ENCODE results near the gene LFNG. TPM values are rescaled to one million over a fixed set of nuclear protein-coding genes. Genes with fewer than 3 reads are reported as not detected.

The LFNG gene
- total and polyA plus RNA-seq, 9 of the 15 experiments (the other 6 are each of a cell fraction or from before 2014, with no cell fraction given), result 0.03 to 0.89 (median 0.25) TPM; not detected in 1

DNA sequence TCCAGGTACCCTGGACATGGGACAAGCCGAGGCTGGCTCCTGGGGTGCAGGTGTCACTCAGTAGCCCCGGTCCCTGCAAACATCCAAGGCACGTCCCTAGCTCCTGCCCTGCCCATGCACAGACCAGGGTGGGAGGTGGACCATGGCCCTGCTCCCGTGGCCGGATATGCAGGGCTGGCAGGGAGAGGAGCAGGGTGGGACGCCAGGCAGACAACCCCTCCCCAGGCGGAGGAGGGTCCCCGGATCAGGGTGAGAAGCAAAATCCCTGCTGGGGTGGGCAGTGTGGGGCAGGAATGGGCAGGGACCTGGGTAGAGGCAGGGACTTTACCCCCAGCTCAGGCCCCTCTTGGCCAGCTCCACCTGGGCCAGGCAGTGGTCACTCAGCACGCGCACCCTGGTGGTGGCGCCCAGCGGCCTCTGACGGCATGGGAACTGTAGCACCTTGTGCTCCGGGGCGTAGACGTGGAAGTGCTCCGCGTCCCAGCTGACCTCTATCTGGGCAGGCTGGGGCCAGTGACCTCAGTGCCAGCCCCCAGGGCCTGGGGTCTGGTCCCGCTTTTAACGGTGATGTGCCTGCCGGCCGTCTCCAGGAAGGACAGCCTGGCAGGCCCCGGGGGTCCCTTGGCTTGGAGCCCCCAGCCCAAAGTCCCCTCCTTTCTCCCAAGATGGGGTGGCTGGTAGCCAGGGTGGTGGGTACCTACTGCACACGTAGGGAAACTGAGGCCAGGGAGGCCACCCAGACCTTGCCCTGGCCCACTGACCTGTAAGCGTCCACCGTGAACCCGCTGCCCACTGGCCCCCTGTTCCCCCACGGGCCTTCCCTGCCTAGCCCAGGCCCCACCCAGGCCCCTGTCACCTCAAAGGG lies 44.5 kb upstream of the LFNG start (continued):
- TF ChIP-seq ZBTB7A (IDR thresholded peaks at IDR 0.05; ENCODE audit: borderline replicate concordance, control insufficient read depth, low read depth, low read length) (peak; percentile 37; the same call in 1 of the 2 replicates), EHMT2 (IDR thresholded peaks at IDR 0.05) (no peak), NR3C1 (CRISPR knock-in tag; IDR thresholded peaks at IDR 0.05) (no peak), NFIC (IDR thresholded peaks at IDR 0.05) (no peak), ZNF12 (CRISPR knock-in tag; IDR thresholded peaks at IDR 0.05) (no peak), KDM5B (IDR thresholded peaks at IDR 0.05; ENCODE audit: insufficient replicate concordance, low read depth, low read length) (no peak), GMEB1 (CRISPR knock-in tag; IDR thresholded peaks at IDR 0.05) (no peak), CHD1 (IDR thresholded peaks at IDR 0.05; ENCODE audit: low read length) (no peak), CREBBP (IDR thresholded peaks at IDR 0.05; ENCODE audit: low read depth, low read length) (no peak), GABPA (tag; conservative IDR thresholded peaks at IDR 0.05; ENCODE audit: low read depth) (no peak), KAT7 (CRISPR knock-in tag; IDR thresholded peaks at IDR 0.05; ENCODE audit: borderline replicate concordance) (no peak), ELF4 (CRISPR knock-in tag; IDR thresholded peaks at IDR 0.05) (no peak), WHSC1 (IDR thresholded peaks at IDR 0.05; ENCODE audit: low read length) (no peak), ZNF639 (CRISPR knock-in tag; conservative IDR thresholded peaks at IDR 0.05 in 1 of 2, IDR thresholded peaks at IDR 0.05 in 1 of 2) (no peak), SIN3A (IDR thresholded peaks at IDR 0.05; ENCODE audit: borderline replicate concordance in 2 of 2, control insufficient read depth in 1 of 2, low read depth in 2 of 2, low read length in 2 of 2) (no peak), MLX (CRISPR knock-in tag; conservative IDR thresholded peaks at IDR 0.05) (no peak)
- TF ChIP-seq, protein P1, sequence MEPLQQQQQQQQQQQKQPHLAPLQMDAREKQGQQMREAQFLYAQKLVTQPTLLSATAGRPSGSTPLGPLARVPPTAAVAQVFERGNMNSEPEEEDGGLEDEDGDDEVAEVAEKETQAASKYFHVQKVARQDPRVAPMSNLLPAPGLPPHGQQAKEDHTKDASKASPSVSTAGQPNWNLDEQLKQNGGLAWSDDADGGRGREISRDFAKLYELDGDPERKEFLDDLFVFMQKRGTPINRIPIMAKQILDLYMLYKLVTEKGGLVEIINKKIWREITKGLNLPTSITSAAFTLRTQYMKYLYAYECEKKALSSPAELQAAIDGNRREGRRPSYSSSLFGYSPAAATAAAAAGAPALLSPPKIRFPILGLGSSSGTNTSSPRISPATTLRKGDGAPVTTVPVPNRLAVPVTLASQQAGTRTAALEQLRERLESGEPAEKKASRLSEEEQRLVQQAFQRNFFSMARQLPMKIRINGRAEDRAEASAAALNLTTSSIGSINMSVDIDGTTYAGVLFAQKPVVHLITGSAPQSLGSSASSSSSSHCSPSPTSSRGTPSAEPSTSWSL (CRISPR knock-in tag; IDR thresholded peaks at IDR 0.05; ENCODE audit: borderline replicate concordance), result no peak
- TF ChIP-seq, protein P2, sequence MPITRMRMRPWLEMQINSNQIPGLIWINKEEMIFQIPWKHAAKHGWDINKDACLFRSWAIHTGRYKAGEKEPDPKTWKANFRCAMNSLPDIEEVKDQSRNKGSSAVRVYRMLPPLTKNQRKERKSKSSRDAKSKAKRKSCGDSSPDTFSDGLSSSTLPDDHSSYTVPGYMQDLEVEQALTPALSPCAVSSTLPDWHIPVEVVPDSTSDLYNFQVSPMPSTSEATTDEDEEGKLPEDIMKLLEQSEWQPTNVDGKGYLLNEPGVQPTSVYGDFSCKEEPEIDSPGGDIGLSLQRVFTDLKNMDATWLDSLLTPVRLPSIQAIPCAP (CRISPR knock-in tag; IDR thresholded peaks at IDR 0.05; ENCODE audit: borderline replicate concordance), result no peak
